WTC11 (cell line): ENCODE results near the gene DAB1.

Experiments
- ESRRA ChIP-seq: sonication (generic); formaldehyde crosslinking; IDR thresholded peaks from 2 replicates; pipeline ENCODE4 v1.8.1; 2022; ENCODE audit warnings: mild to moderate bottlenecking, missing genetic modification reagents, borderline replicate concordance
- FOXJ3 ChIP-seq: sonication (generic); formaldehyde crosslinking; IDR thresholded peaks from 2 replicates; pipeline ENCODE4 v1.9.0; 2021; ENCODE audit warnings: missing genetic modification reagents, mild to moderate bottlenecking, borderline replicate concordance
- GABPB1 ChIP-seq: sonication (generic); formaldehyde crosslinking; IDR thresholded peaks from 2 replicates; pipeline ENCODE4 v1.8.1; 2023; ENCODE audit warnings: mild to moderate bottlenecking, missing genetic modification reagents
- JUN ChIP-seq: sonication (generic); formaldehyde crosslinking; IDR thresholded peaks from 2 replicates; pipeline ENCODE4 v1.8.0; 2023; ENCODE audit warnings: mild to moderate bottlenecking, missing genetic modification reagents
- MXD4 ChIP-seq: fragments of 250-450 bp; sonication (Bioruptor Pico); IDR thresholded peaks from 2 replicates; pipeline ENCODE4 v1.8.0; 2021; ENCODE audit warnings: mild to moderate bottlenecking, moderate library complexity, borderline replicate concordance
- TP53 ChIP-seq: sonication (generic); formaldehyde crosslinking; IDR thresholded peaks from 2 replicates; pipeline ENCODE4 v1.8.1; 2023; ENCODE audit warnings: mild to moderate bottlenecking, missing genetic modification reagents
- TF ChIP-seq, protein P1 (sequence below): sonication (generic); formaldehyde crosslinking; IDR thresholded peaks from 2 replicates; pipeline ENCODE4 v1.8.0; 2022; ENCODE audit warnings: mild to moderate bottlenecking, missing genetic modification reagents
- TF ChIP-seq, protein P2 (sequence below): fragments of 200-600 bp; IDR thresholded peaks from 2 replicates; pipeline ENCODE4 v1.8.0; 2022; ENCODE audit warnings: antibody characterized with exemption
- TF ChIP-seq, protein P3 (sequence below): sonication (generic); formaldehyde crosslinking; IDR thresholded peaks from 2 replicates; pipeline ENCODE4 v1.8.1; 2022; ENCODE audit warnings: low read depth, missing genetic modification reagents, borderline replicate concordance

DNA sequence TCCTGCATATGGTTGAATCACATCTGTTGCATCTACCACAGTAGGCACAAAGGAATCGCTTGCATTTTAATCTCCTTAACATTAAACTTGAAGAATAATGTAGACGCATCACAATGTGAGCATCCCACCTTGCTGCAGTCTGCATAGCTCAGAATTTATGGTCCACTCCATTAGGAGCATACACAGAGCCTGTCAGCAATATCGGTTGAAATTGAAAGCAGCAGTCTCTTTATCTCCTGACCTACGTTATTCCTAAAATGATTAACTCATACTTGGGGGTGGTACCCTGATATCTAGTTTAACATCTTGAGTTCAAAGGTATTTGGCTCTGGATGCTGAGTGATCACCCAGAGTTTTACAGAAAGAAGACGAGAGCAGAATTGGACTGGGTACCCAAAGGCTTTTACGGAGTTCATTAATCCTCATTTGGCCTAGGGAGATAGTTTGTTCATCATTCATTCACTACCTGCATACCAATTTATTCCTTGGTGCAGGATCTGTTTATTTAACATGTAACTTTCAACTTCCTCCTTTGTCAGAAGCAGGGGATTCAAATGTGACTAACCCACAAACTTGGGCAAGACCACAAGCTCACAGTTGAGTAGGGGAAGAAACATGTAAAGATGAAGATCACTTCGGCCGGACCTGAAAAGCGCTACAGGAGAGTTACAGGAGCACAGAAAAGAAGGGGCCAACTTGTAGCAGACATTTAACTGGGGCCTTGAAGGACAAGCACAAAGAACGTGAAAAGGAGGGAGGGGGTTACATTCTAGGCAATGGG is 187.9 kb downstream of the DAB1 start:
- TF ChIP-seq, protein P1, sequence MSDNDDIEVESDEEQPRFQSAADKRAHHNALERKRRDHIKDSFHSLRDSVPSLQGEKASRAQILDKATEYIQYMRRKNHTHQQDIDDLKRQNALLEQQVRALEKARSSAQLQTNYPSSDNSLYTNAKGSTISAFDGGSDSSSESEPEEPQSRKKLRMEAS (CRISPR knock-in tag), result no peak
- TF ChIP-seq, protein P2, sequence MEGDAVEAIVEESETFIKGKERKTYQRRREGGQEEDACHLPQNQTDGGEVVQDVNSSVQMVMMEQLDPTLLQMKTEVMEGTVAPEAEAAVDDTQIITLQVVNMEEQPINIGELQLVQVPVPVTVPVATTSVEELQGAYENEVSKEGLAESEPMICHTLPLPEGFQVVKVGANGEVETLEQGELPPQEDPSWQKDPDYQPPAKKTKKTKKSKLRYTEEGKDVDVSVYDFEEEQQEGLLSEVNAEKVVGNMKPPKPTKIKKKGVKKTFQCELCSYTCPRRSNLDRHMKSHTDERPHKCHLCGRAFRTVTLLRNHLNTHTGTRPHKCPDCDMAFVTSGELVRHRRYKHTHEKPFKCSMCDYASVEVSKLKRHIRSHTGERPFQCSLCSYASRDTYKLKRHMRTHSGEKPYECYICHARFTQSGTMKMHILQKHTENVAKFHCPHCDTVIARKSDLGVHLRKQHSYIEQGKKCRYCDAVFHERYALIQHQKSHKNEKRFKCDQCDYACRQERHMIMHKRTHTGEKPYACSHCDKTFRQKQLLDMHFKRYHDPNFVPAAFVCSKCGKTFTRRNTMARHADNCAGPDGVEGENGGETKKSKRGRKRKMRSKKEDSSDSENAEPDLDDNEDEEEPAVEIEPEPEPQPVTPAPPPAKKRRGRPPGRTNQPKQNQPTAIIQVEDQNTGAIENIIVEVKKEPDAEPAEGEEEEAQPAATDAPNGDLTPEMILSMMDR, result no peak
- TF ChIP-seq JUN (CRISPR knock-in tag), result no peak
- no peak for TF ChIP-seq FOXJ3
- TF ChIP-seq, protein P3, sequence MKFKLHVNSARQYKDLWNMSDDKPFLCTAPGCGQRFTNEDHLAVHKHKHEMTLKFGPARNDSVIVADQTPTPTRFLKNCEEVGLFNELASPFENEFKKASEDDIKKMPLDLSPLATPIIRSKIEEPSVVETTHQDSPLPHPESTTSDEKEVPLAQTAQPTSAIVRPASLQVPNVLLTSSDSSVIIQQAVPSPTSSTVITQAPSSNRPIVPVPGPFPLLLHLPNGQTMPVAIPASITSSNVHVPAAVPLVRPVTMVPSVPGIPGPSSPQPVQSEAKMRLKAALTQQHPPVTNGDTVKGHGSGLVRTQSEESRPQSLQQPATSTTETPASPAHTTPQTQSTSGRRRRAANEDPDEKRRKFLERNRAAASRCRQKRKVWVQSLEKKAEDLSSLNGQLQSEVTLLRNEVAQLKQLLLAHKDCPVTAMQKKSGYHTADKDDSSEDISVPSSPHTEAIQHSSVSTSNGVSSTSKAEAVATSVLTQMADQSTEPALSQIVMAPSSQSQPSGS (CRISPR knock-in tag), result no peak
- TF ChIP-seq GABPB1 (CRISPR knock-in tag), result no peak
- TF ChIP-seq TP53 (CRISPR knock-in tag), result no peak
- TF ChIP-seq ESRRA (CRISPR knock-in tag), result no peak
- TF ChIP-seq MXD4 (CRISPR knock-in tag), result no peak
